HG03432 (cell line): ENCODE measurements around the gene PABPN1L.

Experiments used
- ATAC-seq: cut with Tn5 transposase; IDR thresholded peaks from one replicate; pipeline ENCODE4 v1.9.1; 2021; ENCODE audit warnings: mild to moderate bottlenecking, moderate library complexity; ENCODE audit not compliant: unreplicated experiment

PABPN1L gene

DNA sequence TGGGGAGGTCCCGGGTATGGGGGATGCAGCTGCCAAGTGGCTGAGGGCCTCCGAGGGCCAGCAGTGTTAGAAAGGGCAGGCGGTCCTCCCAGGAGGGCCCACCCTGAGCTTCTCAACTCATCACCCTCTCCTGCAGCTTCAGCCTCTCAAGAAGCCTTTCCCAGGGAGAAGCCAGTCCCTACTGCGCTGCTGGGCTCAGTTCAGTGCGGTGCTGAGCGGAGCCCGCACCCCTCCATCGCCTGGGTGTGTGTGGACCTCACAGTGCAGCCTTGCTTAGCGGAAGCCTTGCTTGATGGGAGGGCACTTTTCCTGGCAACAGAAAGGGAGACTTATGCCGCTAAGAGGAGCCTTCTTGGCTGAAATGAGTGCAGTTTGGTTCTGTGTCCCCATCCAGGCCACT lies 51.2 kb downstream of the PABPN1L start:
- ATAC-seq: no peak

DNA sequence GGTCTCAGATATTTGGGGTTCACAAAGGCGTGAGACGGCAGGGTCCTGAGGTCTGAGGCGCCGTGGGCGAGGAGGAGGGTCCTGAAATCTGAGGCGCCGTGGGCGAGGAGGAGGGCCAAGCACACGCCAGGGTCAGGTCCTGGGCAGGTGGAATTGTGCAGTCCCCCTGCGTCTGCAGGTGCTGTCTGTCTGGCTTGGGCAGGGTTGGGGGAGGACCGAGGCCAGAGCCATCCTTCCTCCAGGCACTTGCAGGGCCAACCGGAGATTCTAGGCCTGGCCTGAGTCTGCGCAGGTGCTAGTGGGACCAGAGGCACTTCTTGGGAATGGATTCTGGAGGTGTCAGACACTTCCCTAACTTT lies 52.3 kb downstream of the PABPN1L start:
- no peak for ATAC-seq
